Spinal cord (tissue), 10 donors: ENCODE data around the gene PLRG1. TPM values are rescaled to one million over a fixed set of nuclear protein-coding genes. Genes with fewer than 3 reads are reported as not detected.

Experiments
- DNase-seq, 6 donors: peaks; one replicate each; pipeline versions ENCODE4 v3.0.0 to v3.0.0-alpha.2; 2013 to 2015; ENCODE audit warnings: low spot score in 6 of 6, low read depth in 4 of 6
- H3K27ac ChIP-seq: one replicate; pipeline ENCODE4 v1.5.1; 2013; ENCODE audit warnings: low read depth, low read length, control low read depth
- H3K27me3 ChIP-seq: one replicate; pipeline ENCODE4 v1.6.1; 2013; ENCODE audit warnings: low read length; ENCODE audit not compliant: control insufficient read depth, insufficient read depth
- H3K36me3 ChIP-seq: one replicate; pipeline ENCODE4 v1.6.1; 2013; ENCODE audit warnings: low read length; ENCODE audit not compliant: control insufficient read depth, insufficient read depth
- H3K4me1 ChIP-seq: one replicate; pipeline ENCODE4 v1.6.1; 2013; ENCODE audit warnings: low read length; ENCODE audit not compliant: control insufficient read depth, insufficient read depth
- H3K4me3 ChIP-seq: one replicate; pipeline ENCODE4 v1.5.1; 2013; ENCODE audit warnings: low read depth, low read length, control low read depth
- H3K9me3 ChIP-seq: one replicate; pipeline ENCODE4 v1.6.1; 2013; ENCODE audit warnings: low read length; ENCODE audit not compliant: control insufficient read depth, insufficient read depth
- WGBS: methylation state at CpG from one replicate; pipeline ENCODE4 v1.1.5; 2013; ENCODE audit warnings: missing lambda C conversion rate; ENCODE audit not compliant: insufficient coverage; 5-methylcytosine and 5-hydroxymethylcytosine counted together
- polyA plus RNA-seq, 2 donors: library from polyadenylated mRNA; unstranded; fragments of 120-200 nt; gene quantifications; one replicate each; pipeline ENCODE4 v1.2.1, GENCODE V29; 2013; ENCODE audit not compliant: insufficient read length in 2 of 2
- total RNA-seq, 2 donors: library from RNA; depleted of rRNA in 1 of 2; stranded (reverse); fragments of 120-200 nt in 1 of 2; fragments of >200 nt in 1 of 2; gene quantifications; one replicate each; pipeline versions ENCODE4 v1.2.3 to v1.2.4, GENCODE V29; 2013 to 2014
- donor health status: healthy.

Gene PLRG1
- total and polyA plus RNA-seq, 4 donors = 67.8 to 93.2 (median 78.3) TPM

- H3K9me3 ChIP-seq = no peaks in the 10 kb centered on the region
- DNase-seq = peak in 3 of 6 donors; percentile 61 to 92 (median 77)
- no peaks in the 10 kb centered on the region for H3K36me3 ChIP-seq
- no peak overlapping the region for H3K27ac ChIP-seq
- no peaks in the 10 kb centered on the region for H3K4me1 ChIP-seq
- peaks cover 10% of the 10 kb centered on the region for H3K27me3 ChIP-seq
- no peak overlapping the region for H3K4me3 ChIP-seq
- no CpG with 5 or more reads among the region's 2 CpGs for WGBS
Observed at GRCh38 chr4:154506253-154506652, 43.9 kb downstream of the PLRG1 start.

GRCh38 chr4:154503598-154503997, 46.6 kb downstream of the PLRG1 start:
- H3K9me3 ChIP-seq = no peaks in the 10 kb centered on the region
- H3K27me3 ChIP-seq = peaks cover 15% of the 10 kb centered on the region
- no peaks in the 10 kb centered on the region for H3K4me1 ChIP-seq
- no CpG with 5 or more reads among the region's 1 CpG for WGBS
- H3K36me3 ChIP-seq = no peaks in the 10 kb centered on the region
- H3K4me3 ChIP-seq = no peak overlapping the region
- H3K27ac ChIP-seq = no peak overlapping the region
- DNase-seq = no peak

DNA sequence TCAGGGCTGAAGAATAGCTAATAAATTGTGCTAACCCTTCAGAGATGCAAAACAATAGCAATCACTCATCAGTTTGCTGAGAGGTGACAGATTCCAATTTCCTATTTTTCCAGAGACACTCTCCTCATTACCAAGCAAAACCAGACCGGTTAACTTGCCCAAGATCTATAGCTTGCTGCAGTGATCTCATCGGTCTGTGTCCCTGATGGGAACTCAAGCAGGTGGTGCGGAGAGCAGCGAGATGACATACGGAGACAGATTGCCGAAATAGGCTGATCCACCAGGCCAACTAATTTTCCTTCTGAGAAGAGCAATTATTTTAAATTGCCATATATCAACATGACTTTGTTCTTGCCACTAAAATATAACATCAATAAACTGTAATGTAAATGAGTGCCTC, 48.1 kb downstream of the PLRG1 start:
- H3K27ac ChIP-seq = no peak overlapping the region
- H3K4me1 ChIP-seq = no peaks in the 10 kb centered on the region
- peaks cover 19% of the 10 kb centered on the region for H3K27me3 ChIP-seq
- 40% methylated on average over 2 of the region's 6 CpGs for WGBS
- H3K9me3 ChIP-seq = no peaks in the 10 kb centered on the region
- no peak overlapping the region for H3K4me3 ChIP-seq
- no peaks in the 10 kb centered on the region for H3K36me3 ChIP-seq
- peak in 1 of 6 donors; percentile 58 for DNase-seq

- WGBS = no CpG with 5 or more reads among the region's 5 CpGs
Observed at GRCh38 chr4:154497889-154498288, 52.3 kb downstream of the PLRG1 start.

DNA sequence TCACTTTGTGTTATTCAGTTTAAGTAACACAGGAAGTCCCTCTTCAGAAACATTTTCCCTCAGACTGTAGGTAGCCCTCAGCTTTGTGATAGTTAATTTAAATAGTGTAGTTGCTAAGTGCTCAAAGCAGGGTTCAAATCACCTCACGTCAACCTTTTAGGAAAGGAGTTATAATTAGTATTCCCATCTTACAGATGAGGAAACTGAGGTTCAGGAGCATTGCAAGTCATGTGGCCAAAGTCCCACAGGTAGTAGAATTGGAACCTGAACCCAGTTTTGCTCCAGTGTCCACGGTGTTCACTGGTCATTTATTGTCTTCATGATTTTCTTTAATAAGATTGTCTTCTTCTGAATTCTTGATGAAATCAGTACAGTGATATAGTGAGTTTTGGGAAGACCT, 54.3 kb downstream of the PLRG1 start:
- 90% methylated on average over 2 of the region's 2 CpGs for WGBS
- no peak for DNase-seq
- no peak overlapping the region for H3K4me3 ChIP-seq
- no peaks in the 10 kb centered on the region for H3K36me3 ChIP-seq
- H3K4me1 ChIP-seq = peaks cover 17% of the 10 kb centered on the region
- no peaks in the 10 kb centered on the region for H3K9me3 ChIP-seq
- no peak overlapping the region for H3K27ac ChIP-seq
- H3K27me3 ChIP-seq = peaks cover 39% of the 10 kb centered on the region

More at GRCh38 chr4:154497889-154498288, 52.3 kb downstream of the PLRG1 start:
- Histone ChIP-seq H3K27ac (no peak overlapping the region), H3K27me3 (peaks cover 31% of the 10 kb centered on the region), H3K4me3 (no peak overlapping the region), H3K4me1 (no peaks in the 10 kb centered on the region), H3K9me3 (no peaks in the 10 kb centered on the region), H3K36me3 (no peaks in the 10 kb centered on the region)
- DNase-seq = no peak

DNA sequence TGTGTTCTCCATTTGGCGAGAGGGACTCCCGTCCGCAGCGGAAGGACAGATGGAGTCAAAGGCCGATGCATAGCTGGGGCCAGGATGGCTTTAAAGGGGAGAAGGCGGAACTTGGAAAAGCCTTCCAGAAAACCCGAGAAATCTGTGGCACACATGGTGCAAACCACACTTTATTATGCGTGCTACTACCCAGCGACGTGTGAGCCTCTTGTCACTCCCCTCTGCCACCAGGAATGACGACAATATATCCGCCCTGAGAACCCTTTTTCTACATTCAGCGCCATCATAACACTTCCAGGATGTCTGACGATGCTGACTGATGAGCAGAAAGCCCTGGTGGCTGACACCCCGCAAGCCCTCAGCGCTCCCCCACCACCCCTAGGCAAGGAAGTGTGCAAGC, 57.9 kb downstream of the PLRG1 start:
- Histone ChIP-seq H3K27me3 (peaks cover 48% of the 10 kb centered on the region), H3K9me3 (no peaks in the 10 kb centered on the region), H3K27ac (no peak overlapping the region), H3K36me3 (no peaks in the 10 kb centered on the region), H3K4me1 (peaks cover 34% of the 10 kb centered on the region), H3K4me3 (peak overlapping the region; percentile 51)
- peak in 1 of 6 donors; percentile 63 for DNase-seq
- 11% methylated on average over 12 of the region's 16 CpGs for WGBS

DNA sequence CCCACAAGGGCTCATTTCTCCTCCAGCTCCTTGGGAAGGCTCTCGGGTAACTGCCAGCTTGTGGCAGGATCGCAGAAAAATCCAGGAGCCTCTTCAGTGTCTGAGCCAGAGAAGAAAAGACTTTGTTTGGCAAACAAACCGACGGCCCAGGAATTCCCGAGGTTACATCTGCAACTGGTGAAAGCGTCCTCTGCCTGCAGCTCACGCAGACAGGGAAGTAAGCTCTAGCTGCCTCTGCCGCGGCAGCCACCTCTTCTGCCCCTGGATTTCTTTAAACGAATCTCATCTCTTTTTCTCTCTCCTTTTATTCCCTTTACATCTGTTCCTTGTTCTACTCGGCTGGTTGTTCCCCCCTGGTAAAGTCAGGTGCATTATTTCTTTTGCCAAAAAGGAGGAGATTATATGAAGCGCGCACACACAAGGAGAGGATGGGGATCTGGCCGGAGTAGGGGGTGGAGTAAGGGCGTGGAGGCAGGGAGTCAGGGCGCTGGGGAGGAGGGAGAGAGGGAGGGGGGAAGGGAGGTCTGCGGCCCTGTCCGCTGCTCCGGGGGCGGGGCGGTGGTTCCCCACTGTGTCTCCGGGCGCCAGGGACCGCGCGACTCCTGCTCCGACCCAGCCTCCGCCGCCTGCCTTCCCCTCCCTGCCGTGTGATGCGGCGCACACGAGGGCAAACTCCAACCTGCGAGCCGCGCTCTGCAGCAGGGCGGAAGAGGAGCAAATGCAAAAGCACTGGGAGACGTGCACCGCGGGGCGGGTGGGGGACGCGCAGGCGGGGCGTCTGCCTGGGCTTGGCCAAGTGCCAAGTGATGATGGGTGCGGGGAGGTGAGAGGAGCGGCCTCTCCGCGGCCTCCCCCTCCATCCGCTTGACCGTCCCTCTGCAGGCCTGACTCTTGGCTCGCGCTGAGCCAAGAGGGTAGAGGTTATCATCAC, 58.6 kb downstream of the PLRG1 start, which contains the start of gene DCHS2:
Gene DCHS2, minus strand, starts transcription at position 459 of the 931 bp plus-strand sequence. Its CDS starts 444 bp downstream, at position 15.
- no peaks in the 10 kb centered on the region for H3K9me3 ChIP-seq
- WGBS = under 1% methylated on average over 53 of the region's 53 CpGs

DNA sequence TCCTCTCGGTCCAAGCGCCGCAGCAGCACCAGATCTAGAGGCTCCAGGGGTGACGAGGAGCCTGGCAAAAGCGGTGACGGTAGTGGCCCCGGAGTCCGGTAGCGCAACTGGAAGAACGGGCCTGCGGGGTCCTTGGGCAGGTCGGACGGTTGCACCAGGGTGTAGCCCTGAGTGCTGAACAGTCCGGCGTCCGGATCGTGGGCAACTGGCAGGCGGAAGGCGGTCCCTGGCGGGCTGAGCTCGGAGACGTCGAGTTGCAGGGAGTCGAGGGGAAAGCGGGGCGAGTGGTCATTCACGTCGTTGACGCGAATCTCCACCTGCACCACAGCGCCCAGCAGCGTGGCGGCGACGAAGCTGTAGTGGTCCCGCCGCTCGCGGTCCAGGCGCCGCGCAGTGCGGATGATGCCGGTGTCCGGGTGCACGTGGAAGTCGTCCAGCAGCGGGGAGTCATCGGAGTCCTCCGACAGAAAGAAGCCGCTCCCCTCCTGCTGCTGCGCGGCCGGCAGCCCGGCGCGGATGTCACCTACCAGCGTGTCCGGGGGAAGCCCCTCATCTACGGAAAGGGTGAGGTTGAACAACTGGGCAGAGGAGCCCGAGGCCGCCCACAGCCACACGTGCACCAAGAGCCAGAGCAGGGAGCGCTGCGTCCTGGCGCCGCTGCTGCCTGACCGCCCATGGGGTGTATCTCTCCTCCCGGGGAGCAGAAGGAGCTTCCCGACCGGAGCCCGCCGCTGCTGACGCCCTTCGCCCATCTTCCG, 59.4 kb downstream of the PLRG1 start:
- Histone ChIP-seq H3K4me3 (peak overlapping the region; percentile 51), H3K36me3 (no peaks in the 10 kb centered on the region), H3K4me1 (peaks cover 34% of the 10 kb centered on the region), H3K27me3 (peaks cover 45% of the 10 kb centered on the region), H3K27ac (peak overlapping the region; percentile 25), H3K9me3 (no peaks in the 10 kb centered on the region)
- peak in 1 of 6 donors; percentile 31 for DNase-seq
- WGBS = under 1% methylated on average over 76 of the region's 76 CpGs

More for the DNA sequence above, 58.6 kb downstream of the PLRG1 start, which contains the start of gene DCHS2:
- Histone ChIP-seq H3K36me3 (no peaks in the 10 kb centered on the region), H3K27ac (peak within 1 kb of the TSS; percentile 25), H3K4me1 (peaks cover 34% of the 10 kb centered on the region), H3K27me3 (peaks cover 51% of the 10 kb centered on the region), H3K4me3 (peak within 1 kb of the TSS; percentile 51)
- DNase-seq = peak in 3 of 6 donors; percentile 25 to 79 (median 73)

DNA sequence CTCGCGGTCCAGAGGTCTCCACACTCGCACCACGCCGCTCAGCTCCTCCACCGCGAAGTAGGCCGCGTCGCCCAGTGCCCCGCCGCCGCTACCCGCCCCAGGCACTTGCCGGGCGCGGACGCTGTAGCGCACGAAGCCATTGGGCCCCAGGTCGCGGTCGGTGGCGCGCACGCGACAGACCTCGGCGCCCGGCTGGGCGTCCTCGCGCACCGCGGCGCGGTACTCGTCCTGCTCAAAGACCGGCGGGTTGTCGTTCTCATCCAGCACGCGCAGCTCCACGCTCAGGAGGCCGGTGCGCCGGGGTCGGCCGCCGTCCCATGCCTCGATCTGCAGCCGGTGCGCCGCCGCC, 60.0 kb downstream of the PLRG1 start:
- peak in 2 of 6 donors; percentile 20 to 30 for DNase-seq
- no peak overlapping the region for H3K27ac ChIP-seq
- WGBS = 2% methylated on average over 55 of the region's 55 CpGs

More for the DNA sequence above, 60.0 kb downstream of the PLRG1 start:
- H3K4me1 ChIP-seq = peaks cover 34% of the 10 kb centered on the region
- H3K36me3 ChIP-seq = no peaks in the 10 kb centered on the region
- peaks cover 45% of the 10 kb centered on the region for H3K27me3 ChIP-seq
- H3K4me3 ChIP-seq = peak overlapping the region; percentile 51
- no peaks in the 10 kb centered on the region for H3K9me3 ChIP-seq
